ENCODE results near the gene AZGP1.
A peak's percentile ranks its signal among the peaks of the same experiment; 100 is the strongest.
"Not testable (repeated sequence)": the region's sequence is repeated elsewhere in the genome, so short reads cannot be mapped to it uniquely, and the experiment has no call there.

AZGP1 gene

DNA sequence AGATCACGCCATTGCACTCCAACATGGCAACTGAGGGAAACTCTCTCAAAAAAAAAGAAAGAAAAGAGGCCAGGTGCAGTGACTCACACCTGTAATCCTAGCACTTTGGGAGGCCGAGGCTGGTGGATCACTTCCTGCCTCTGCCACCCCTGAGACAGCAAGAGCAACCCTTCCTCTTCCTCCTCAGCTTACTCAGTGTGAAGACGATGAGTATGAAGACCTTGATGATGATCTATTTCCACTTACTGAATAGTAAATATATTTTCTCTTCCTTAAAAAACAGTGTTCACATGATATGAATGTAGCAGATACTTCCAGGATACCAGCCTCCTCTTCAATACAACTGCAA, 37.5 kb upstream of the AZGP1 start:
- H3K27ac ChIP-seq (ENCODE audit: low read length), result no peak overlapping the region
- H3K4me1 ChIP-seq (ENCODE audit: control insufficient read depth in 1 of 2, insufficient read depth in 2 of 2, low read length in 2 of 2), result peaks cover 4 to 20% of the 10 kb centered on the region in 2 donors
- no peaks in the 10 kb centered on the region for H3K9me3 ChIP-seq (ENCODE audit: control insufficient read depth in 1 of 2, low read length in 2 of 2)
- no peaks in the 10 kb centered on the region for H3K27me3 ChIP-seq (ENCODE audit: low read depth, low read length)
- H3K4me3 ChIP-seq (ENCODE audit: low read depth in 1 of 2, low read length in 2 of 2), result no peak overlapping the region
- H3K36me3 ChIP-seq (ENCODE audit: control insufficient read depth in 1 of 2, insufficient read depth in 2 of 2, low read length in 2 of 2), result no peaks in the 10 kb centered on the region

DNA sequence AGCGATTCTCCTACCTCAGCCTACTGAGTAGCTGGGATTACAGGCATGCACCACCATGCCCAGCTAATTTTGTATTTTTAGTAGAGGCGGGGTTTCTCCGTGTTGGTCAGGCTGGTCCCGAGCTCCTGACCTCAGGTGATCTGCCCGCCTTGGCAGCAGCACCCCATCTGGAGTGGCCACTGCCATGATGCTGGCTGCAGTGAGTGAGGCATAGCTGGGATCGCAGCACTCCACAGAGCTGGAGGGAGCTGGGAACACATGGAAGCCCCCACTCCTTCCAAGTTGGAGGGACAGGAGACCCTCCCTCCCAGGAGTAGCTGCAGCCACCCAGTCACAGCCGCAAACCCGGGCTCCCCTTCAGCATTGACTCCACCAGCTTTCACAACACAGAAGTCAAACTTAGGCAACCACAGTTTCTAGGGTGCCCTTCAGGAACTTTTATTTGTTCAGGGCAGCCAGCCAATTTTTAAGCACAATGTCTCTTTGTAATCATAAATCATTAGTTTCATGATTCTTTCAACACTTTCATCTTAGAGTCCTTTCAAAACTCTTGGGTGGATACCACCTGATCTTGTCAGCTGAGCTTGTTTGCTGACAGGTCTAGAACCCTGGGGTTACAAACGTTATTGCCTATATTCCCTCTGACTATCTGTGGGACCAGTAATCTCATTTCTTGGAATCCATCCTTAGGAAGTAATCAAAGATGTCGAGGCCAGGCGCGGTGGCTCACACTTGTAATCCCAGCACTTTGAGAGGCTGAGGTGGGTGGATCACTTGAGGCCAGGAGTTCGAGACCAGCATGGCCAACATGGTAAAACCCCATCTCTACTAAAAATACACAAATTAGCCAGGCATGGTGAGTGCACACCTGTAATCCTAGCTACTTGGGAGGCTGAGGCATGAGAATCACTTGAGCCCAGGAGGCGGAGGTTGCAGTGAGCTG, 36.8 kb upstream of the AZGP1 start:
- not testable (repeated sequence) for H3K27me3 ChIP-seq (ENCODE audit: low read depth, low read length); H3K4me3 ChIP-seq (ENCODE audit: low read depth in 1 of 2, low read length in 2 of 2); H3K9me3 ChIP-seq (ENCODE audit: control insufficient read depth in 1 of 2, low read length in 2 of 2); H3K36me3 ChIP-seq (ENCODE audit: control insufficient read depth in 1 of 2, insufficient read depth in 2 of 2, low read length in 2 of 2); H3K27ac ChIP-seq (ENCODE audit: low read length)
- peaks cover 4 to 15% of the 10 kb centered on the region in 2 donors for H3K4me1 ChIP-seq (ENCODE audit: control insufficient read depth in 1 of 2, insufficient read depth in 2 of 2, low read length in 2 of 2)

DNA sequence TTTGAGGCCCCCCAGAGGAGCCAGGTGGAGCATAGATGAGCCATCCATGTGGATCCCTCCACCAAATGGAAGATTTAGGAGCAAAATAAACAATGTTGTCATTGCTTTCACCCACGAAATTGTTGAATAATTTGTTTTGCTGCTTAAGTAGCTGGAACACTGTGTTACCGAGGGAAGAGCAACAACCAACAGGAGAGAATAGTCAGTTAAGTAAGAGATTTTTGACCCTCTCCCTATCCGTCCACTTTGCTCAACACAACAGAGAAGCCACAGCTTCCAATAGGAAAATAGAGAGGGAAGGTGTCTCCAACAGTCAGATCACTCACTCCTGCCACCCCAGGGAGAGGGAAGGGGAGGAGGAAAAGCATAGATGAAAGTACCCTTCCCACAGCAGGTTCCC, 35.7 kb upstream of the AZGP1 start:
- Histone ChIP-seq H3K4me1 (ENCODE audit: control insufficient read depth in 1 of 2, insufficient read depth in 2 of 2, low read length in 2 of 2) (peaks cover under 1 to 3% of the 10 kb centered on the region in 2 donors), H3K4me3 (ENCODE audit: low read depth in 1 of 2, low read length in 2 of 2) (no peak overlapping the region), H3K27ac (ENCODE audit: low read length) (no peak overlapping the region), H3K36me3 (ENCODE audit: control insufficient read depth in 1 of 2, insufficient read depth in 2 of 2, low read length in 2 of 2) (no peaks in the 10 kb centered on the region), H3K27me3 (ENCODE audit: low read depth, low read length) (no peaks in the 10 kb centered on the region), H3K9me3 (ENCODE audit: control insufficient read depth in 1 of 2, low read length in 2 of 2) (no peaks in the 10 kb centered on the region)

DNA sequence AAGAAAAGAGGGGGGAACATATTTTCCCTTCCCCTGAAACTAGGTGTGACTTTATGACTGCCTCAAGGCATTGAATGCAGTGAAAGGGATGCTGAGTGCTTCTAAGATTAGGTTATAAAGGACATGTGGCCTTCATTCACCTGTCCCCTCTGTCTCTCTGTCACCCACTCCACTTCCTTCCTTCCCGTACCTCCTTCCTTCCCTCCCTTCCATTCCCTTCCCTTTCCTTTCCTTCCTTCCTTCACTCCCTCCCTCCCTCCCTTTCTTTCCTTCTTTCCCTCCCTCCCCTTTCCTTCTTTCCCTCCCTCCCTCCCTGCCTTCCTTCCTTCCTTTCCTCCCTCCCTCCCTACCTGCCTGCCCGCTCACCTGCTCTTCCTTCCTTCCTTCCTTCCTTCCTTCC, 35.1 kb upstream of the AZGP1 start:
- H3K27me3 ChIP-seq (ENCODE audit: low read depth, low read length), result no peaks in the 10 kb centered on the region
- no peaks in the 10 kb centered on the region for H3K4me1 ChIP-seq (ENCODE audit: control insufficient read depth in 1 of 2, insufficient read depth in 2 of 2, low read length in 2 of 2)
- no peak overlapping the region for H3K27ac ChIP-seq (ENCODE audit: low read length)
- H3K36me3 ChIP-seq (ENCODE audit: control insufficient read depth in 1 of 2, insufficient read depth in 2 of 2, low read length in 2 of 2), result no peaks in the 10 kb centered on the region
- no peak overlapping the region for H3K4me3 ChIP-seq (ENCODE audit: low read depth in 1 of 2, low read length in 2 of 2)
- no peaks in the 10 kb centered on the region for H3K9me3 ChIP-seq (ENCODE audit: control insufficient read depth in 1 of 2, low read length in 2 of 2)

DNA sequence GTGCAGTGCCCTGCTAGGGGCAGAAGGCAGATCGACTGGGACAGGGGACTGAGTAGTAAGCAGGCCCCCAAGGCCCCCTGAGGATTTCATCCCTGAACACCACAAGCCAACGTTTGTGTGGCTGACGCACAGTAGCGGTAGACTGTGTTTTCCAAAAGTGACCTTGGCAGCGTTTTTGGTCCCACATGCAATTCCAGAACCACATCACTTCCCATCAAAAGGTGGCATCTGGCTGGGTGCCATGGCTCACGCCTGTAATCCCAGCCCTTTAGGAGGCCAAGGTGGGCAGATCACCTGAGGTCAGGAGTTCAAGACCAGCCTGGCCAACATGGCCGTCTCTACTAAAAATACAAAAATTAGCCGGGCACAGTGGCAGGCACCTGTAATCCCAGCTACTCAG, 34.1 kb upstream of the AZGP1 start:
- not testable (repeated sequence) for H3K4me1 ChIP-seq (ENCODE audit: control insufficient read depth in 1 of 2, insufficient read depth in 2 of 2, low read length in 2 of 2); H3K36me3 ChIP-seq (ENCODE audit: control insufficient read depth in 1 of 2, insufficient read depth in 2 of 2, low read length in 2 of 2); H3K27me3 ChIP-seq (ENCODE audit: low read depth, low read length); H3K27ac ChIP-seq (ENCODE audit: low read length); H3K4me3 ChIP-seq (ENCODE audit: low read depth in 1 of 2, low read length in 2 of 2); H3K9me3 ChIP-seq (ENCODE audit: control insufficient read depth in 1 of 2, low read length in 2 of 2)

DNA sequence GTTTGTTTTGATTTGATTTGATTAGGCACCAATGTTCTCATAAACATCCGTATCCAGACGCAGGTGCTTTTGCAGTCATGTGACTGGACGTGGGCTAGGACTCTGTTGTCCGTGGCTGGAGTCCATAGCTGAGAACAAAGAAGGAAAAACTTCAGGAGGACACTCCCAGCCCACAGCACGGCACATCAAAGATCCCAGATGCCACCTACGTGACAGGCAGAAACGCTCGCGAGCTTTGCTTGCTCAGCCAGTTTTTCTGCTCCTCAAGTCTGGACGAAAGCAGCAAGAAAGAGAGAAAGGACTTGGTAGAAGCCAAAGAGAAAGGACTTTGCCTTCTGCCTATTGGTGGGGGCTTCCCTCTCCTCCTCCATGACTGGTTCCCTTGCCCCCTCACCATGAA, 32.7 kb upstream of the AZGP1 start:
- no peak overlapping the region for H3K4me3 ChIP-seq (ENCODE audit: low read depth in 1 of 2, low read length in 2 of 2)
- no peaks in the 10 kb centered on the region for H3K36me3 ChIP-seq (ENCODE audit: control insufficient read depth in 1 of 2, insufficient read depth in 2 of 2, low read length in 2 of 2)
- no peak overlapping the region for H3K27ac ChIP-seq (ENCODE audit: low read length)

DNA sequence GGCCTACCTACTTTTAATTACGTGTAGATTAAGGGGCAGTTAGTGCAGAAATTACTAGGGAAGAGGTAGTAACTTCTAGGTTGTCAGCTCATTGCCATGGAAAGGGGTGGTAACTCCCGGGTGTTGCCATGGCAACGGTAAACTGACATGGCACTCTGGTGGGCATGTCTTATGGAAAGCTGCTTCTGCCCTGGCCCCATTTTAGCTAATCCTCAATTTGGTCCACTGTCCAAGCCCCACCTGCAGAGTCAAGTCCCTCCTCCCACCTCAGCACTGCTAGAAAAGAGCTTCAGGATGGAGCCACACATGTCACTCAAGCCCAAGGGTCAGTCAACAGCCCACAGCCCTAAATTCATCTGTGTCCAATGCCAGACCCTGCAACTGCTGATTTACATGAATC, 32.1 kb upstream of the AZGP1 start:
- Histone ChIP-seq H3K4me3 (ENCODE audit: low read depth in 1 of 2, low read length in 2 of 2) (no peak overlapping the region), H3K9me3 (ENCODE audit: control insufficient read depth in 1 of 2, low read length in 2 of 2) (no peaks in the 10 kb centered on the region), H3K27ac (ENCODE audit: low read length) (no peak overlapping the region), H3K4me1 (ENCODE audit: control insufficient read depth in 1 of 2, insufficient read depth in 2 of 2, low read length in 2 of 2) (no peaks in the 10 kb centered on the region), H3K27me3 (ENCODE audit: low read depth, low read length) (no peaks in the 10 kb centered on the region), H3K36me3 (ENCODE audit: control insufficient read depth in 1 of 2, insufficient read depth in 2 of 2, low read length in 2 of 2) (no peaks in the 10 kb centered on the region)

More for the DNA sequence above, 32.7 kb upstream of the AZGP1 start:
- no peaks in the 10 kb centered on the region for H3K4me1 ChIP-seq (ENCODE audit: control insufficient read depth in 1 of 2, insufficient read depth in 2 of 2, low read length in 2 of 2)
- H3K9me3 ChIP-seq (ENCODE audit: control insufficient read depth in 1 of 2, low read length in 2 of 2), result no peaks in the 10 kb centered on the region
- no peaks in the 10 kb centered on the region for H3K27me3 ChIP-seq (ENCODE audit: low read depth, low read length)

DNA sequence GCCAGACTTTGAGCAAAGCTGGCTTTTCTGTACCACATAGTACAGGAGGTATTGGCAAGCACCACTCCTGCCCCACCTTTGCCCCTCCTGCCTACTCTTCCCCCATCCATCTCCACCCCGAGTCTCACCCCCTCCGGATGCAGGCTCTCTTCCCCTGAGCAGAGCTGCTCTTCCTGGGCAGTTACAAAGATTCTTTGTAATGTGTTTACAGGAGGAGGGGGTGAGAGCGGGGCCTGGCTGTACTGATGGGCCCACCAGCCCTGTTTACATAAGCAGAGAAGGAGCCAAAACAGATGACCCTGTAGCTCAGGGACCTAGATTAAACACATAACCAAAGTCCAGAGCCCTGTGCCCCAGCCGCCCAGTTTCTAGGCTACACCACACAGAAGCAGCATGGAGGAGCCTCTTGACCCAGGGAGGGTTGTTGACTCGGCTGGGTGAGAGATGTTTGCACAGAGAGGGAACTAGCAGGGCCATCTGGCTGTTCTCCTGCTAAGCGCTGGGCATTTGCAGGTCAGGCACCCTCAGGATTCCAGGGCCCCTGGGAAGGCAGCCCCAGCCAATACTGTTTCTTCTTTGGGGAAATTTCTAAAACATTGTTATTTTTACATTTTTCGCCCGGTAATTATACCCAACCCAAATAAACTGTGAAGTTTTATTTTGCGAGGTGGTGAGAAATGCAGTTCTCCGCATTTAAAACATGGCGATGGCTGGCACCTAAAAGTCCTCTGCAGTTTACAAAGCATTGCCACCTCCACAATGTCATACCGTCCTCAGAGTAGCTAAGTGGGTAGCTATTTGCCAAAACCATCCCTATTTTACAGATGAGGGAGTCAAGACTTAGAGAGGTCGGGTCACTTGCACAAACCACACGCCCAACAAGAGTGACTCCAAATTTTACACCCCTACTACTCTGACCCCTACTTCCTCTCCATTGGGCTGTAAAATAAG, 28.2 kb upstream of the AZGP1 start:
- H3K9me3 ChIP-seq (ENCODE audit: control insufficient read depth in 1 of 2, low read length in 2 of 2), result no peaks in the 10 kb centered on the region
- no peak overlapping the region for H3K4me3 ChIP-seq (ENCODE audit: low read depth in 1 of 2, low read length in 2 of 2)
- H3K27ac ChIP-seq (ENCODE audit: low read length), result no peak overlapping the region
- no peaks in the 10 kb centered on the region for H3K36me3 ChIP-seq (ENCODE audit: control insufficient read depth in 1 of 2, insufficient read depth in 2 of 2, low read length in 2 of 2)
- no peaks in the 10 kb centered on the region for H3K4me1 ChIP-seq (ENCODE audit: control insufficient read depth in 1 of 2, insufficient read depth in 2 of 2, low read length in 2 of 2)
- no peaks in the 10 kb centered on the region for H3K27me3 ChIP-seq (ENCODE audit: low read depth, low read length)

DNA sequence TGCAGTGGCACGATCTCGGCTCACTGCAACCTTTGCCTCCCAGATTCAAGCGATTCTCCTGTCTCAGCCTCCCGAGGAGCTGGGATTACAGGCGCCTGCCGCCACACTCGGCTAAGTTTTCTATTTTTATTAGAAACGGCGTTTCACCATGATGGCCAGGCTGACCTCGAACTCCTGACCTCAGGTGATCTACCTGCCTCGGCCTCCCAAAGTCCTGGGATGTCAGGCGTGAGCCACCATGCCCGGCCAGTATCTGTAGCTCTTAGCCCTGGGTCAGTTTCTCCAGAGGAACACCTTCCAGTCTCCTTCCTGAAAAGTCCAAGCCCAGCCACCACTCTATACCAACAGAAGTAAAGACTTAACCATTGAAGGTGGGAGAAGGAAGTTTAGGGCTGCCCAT, 24.4 kb upstream of the AZGP1 start:
- peaks cover 3 to 7% of the 10 kb centered on the region in 2 donors for H3K4me1 ChIP-seq (ENCODE audit: control insufficient read depth in 1 of 2, insufficient read depth in 2 of 2, low read length in 2 of 2)
- H3K27ac ChIP-seq (ENCODE audit: low read length), result peak overlapping the region; percentile 45
- H3K9me3 ChIP-seq (ENCODE audit: control insufficient read depth in 1 of 2, low read length in 2 of 2), result no peaks in the 10 kb centered on the region
- no peaks in the 10 kb centered on the region for H3K27me3 ChIP-seq (ENCODE audit: low read depth, low read length)
- H3K36me3 ChIP-seq (ENCODE audit: control insufficient read depth in 1 of 2, insufficient read depth in 2 of 2, low read length in 2 of 2), result no peaks in the 10 kb centered on the region
- no peak overlapping the region for H3K4me3 ChIP-seq (ENCODE audit: low read depth in 1 of 2, low read length in 2 of 2)

DNA sequence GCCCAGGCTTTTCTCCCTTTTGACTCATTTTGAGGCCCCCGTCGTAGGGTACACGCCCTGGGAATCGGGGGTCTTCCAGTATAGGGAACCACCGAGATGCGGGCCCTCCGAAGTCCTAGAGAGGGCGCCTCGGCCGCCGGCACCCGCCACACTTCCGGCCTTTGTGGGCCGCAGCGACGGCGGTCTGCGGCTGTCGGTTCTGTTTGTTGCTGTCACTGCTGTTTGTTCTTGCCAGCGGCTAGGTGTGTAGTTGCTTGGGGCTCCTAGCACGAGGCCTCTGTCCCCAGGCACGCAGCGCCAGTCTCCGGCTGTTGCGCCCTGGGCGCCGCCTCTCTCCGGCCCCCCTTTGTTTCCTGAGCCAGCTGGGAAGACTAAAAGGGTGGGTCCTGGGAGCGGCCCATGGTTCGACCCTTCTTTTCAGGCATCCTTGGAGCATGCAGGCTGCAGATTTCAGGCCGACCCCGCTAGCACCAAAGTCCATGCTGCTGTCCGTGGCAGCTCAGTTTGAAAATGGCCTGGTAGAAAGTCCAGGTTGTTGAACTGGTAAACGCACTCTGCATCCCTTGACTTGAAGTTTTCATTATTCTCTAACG, 21.8 kb upstream of the AZGP1 start:
- H3K36me3 ChIP-seq (ENCODE audit: control insufficient read depth in 1 of 2, insufficient read depth in 2 of 2, low read length in 2 of 2), result no peaks in the 10 kb centered on the region
- no peaks in the 10 kb centered on the region for H3K27me3 ChIP-seq (ENCODE audit: low read depth, low read length)
- H3K4me1 ChIP-seq (ENCODE audit: control insufficient read depth in 1 of 2, insufficient read depth in 2 of 2, low read length in 2 of 2), result peaks cover 3 to 7% of the 10 kb centered on the region in 2 donors
- H3K9me3 ChIP-seq (ENCODE audit: control insufficient read depth in 1 of 2, low read length in 2 of 2), result no peaks in the 10 kb centered on the region
- peak overlapping the region; percentile 51 for H3K27ac ChIP-seq (ENCODE audit: low read length)
- H3K4me3 ChIP-seq (ENCODE audit: low read depth in 1 of 2, low read length in 2 of 2), result peak overlapping the region; percentile 58 to 66

Measured in muscle layer of duodenum (tissue), 2 donors.